Psoas muscle (tissue), 8 donors: Measurements from ENCODE around the gene ROBO1. TPM values are rescaled to one million over a fixed set of nuclear protein-coding genes. Genes with fewer than 3 reads are reported as not detected.

ENCODE experiments used
- ATAC-seq, 4 donors: fragments of 200-7000 bp; cut with Tn5 transposase; one replicate each; pipeline ENCODE4 v1.9.1; 2020; ENCODE audit warnings: moderate library complexity in 3 of 4, mild to moderate bottlenecking in 2 of 4
- DNase-seq, 2 donors: peaks; one replicate each; pipeline ENCODE4 v3.0.0-alpha.2; 2020
- H3K27ac ChIP-seq: fragments of 200-600 bp; one replicate; pipeline ENCODE4 v1.8.0; 2022
- H3K27me3 ChIP-seq, 3 donors: fragments of 200-600 bp in 1 of 3; one replicate each; pipeline versions ENCODE4 v1.6.1 to v1.8.0; 2013 to 2022; ENCODE audit warnings: low read length in 2 of 3, mild to moderate bottlenecking in 2 of 3, moderate library complexity in 1 of 3; ENCODE audit not compliant: insufficient read depth in 3 of 3
- H3K36me3 ChIP-seq, 2 donors: fragments of 200-600 bp in 1 of 2; one replicate each; pipeline versions ENCODE4 v1.6.1 to v1.8.0; 2013 to 2022; ENCODE audit warnings: low read depth in 1 of 2, mild to moderate bottlenecking in 1 of 2, moderate library complexity in 1 of 2; ENCODE audit not compliant: insufficient read depth in 1 of 2
- H3K4me1 ChIP-seq: fragments of 200-600 bp; one replicate; pipeline ENCODE4 v1.8.0; 2022
- H3K4me3 ChIP-seq: fragments of 200-600 bp; one replicate; pipeline ENCODE4 v1.8.0; 2022; ENCODE audit warnings: mild to moderate bottlenecking
- H3K9me3 ChIP-seq: fragments of 200-600 bp; one replicate; pipeline ENCODE4 v1.8.0; 2022
- CTCF ChIP-seq: fragments of 200-600 bp; IDR thresholded peaks from one replicate; pipeline ENCODE4 v1.8.0; 2022; ENCODE audit warnings: antibody characterized with exemption
- WGBS, 3 donors: extraction: QIAGEN DNeasy Blood & Tissue Kit; methylation state at CpG; one replicate each; pipeline versions ENCODE4 v1.1.6 to v1.1.7; 2013; 5-methylcytosine and 5-hydroxymethylcytosine counted together
- intact Hi-C, 2 donors: fragments of 100-400 bp; cut with DNase I; formaldehyde crosslinking; loops; one replicate each; pipeline versions ENCODE4 v1.11.0 to v1.14.2; 2022
- long read RNA-seq, 2 donors: library from polyadenylated mRNA; unstranded; transcript quantifications; one replicate each; pipeline ENCODE4 v2.0.0, GENCODE V29; 2021
- polyA plus RNA-seq, 3 donors: library from polyadenylated mRNA; stranded (reverse); fragments of 200-250 nt; gene quantifications; one replicate each; pipeline ENCODE4 v1.2.3, GENCODE V29; 2013
- total RNA-seq, 4 donors: library from RNA; stranded (reverse); fragmentation: NEBNext Ultra II Directional in 2 of 4; extraction: Animal tissue kit (Norgen Biotek cat#: 25700) in 2 of 4; gene quantifications; one replicate each; pipeline versions ENCODE4 v1.2.1 to v1.2.4, GENCODE V29; 2021 to 2023
- donor health status: healthy with polysubstance abuse.
- donor health status: DM: no; HTN: no; CAD: no; lungs with moderate emphysema.
- donor health status: Bipolar disorder and iron deficiency.
- donor health status: healthy.
- donor health status: DM: yes; HTN: yes; CAD: no.
- donor health status: DM: no; HTN: no; CAD: no.
- donor health status: DM: no; HTN: no; CAD: no.
- donor health status: DM: yes; HTN: yes; CAD: no.

ROBO1 gene
- total RNA-seq (10 to 100 TPM in 3 of 4 donors, 1 to 10 TPM in 1; 3.1 to 14.0 (median 12.6) TPM), polyA plus RNA-seq (1 to 10 TPM in 2 of 3 donors, under 1 TPM in 1; 0.52 to 4.9 (median 2.3) TPM)
- long read RNA-seq, donor 1, partial matches to known transcripts: 1 of 1 reads
- long read RNA-seq, donor 1, other reads (novel, unspliced or antisense): 0 of 1 reads
- long read RNA-seq, donor 2, partial matches to known transcripts: 11 of 14 reads
- long read RNA-seq, donor 2, other reads (novel, unspliced or antisense): 3 of 14 reads

GRCh38 chr3:79767905-79768267, at the start of gene ROBO1:
ROBO1 (minus strand) TSS chr3:79767998.
- 0 to 1% (median 1%) methylated on average over 12 of the region's 12 CpGs for WGBS, 3 donors
- H3K27me3 ChIP-seq: peaks cover under 1 to 24% (median 8%) of the 10 kb centered on the region in 3 donors
- ATAC-seq (no peak), DNase-seq (no peak)
- H3K4me1 ChIP-seq: no peaks in the 10 kb centered on the region
- peak within 1 kb of the TSS; percentile 13 for H3K4me3 ChIP-seq
- TF ChIP-seq CTCF: no peak
- H3K27ac ChIP-seq: no peak within 1 kb of the TSS
- intact Hi-C loops: no loop called here
- H3K9me3 ChIP-seq: no peaks in the 10 kb centered on the region
- no peaks in the 10 kb centered on the region for H3K36me3 ChIP-seq

DNA sequence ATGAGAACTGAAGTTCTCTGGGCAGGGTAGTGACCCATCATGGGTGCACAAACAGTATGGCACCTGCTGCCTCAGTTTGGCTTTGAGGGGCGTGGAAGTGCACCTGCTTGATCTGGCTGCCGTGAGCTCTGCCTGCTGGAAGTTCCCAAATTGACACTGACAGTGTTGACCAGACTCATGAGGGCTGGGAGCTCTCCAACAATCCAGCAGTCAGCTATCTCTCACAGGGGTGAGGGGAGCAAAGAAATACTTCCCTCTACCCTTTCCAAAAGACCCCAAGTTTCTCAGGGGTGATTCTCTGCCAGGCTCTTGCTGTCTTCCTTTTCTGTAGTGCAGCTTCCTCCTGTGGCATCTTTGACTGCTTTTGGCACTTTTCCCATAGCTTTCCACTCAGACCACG, 49.4 kb upstream of the ROBO1 start:
- 39 to 66% (median 55%) methylated on average over 3 of the region's 3 CpGs for WGBS, 3 donors
- H3K4me1 ChIP-seq: no peaks in the 10 kb centered on the region
- no peaks in the 10 kb centered on the region for H3K36me3 ChIP-seq
- peaks cover 13% of the 10 kb centered on the region for H3K9me3 ChIP-seq
- no peak for ATAC-seq
- intact Hi-C loops: no loop called here
- TF ChIP-seq CTCF: no peak
- no peak overlapping the region for H3K4me3 ChIP-seq
- no peaks in the 10 kb centered on the region for H3K27me3 ChIP-seq
- no peak overlapping the region for H3K27ac ChIP-seq
- no peak for DNase-seq

DNA sequence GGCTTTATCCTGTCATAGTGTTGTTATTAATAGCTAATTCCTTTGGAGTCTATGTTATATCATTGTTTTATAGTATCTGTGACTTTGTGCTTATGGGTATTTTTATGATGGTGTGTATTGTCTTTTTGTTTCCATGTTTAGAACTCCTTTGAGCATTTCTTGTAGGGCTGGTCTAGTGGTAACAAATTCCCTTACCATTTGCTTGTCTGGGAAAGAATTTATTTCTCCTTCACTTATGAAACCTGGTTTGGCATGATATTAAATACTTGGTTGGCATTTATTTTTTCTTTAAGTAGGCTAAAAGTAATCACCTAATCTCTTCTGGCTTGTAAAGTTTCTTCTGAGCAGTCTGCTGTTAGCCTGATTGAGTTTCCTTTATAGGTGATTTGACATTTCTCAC, 47.7 kb upstream of the ROBO1 start:
- ATAC-seq: no peak
- intact Hi-C loops: no loop called here
- H3K27ac ChIP-seq: no peak overlapping the region
- DNase-seq: no peak
- no peaks in the 10 kb centered on the region for H3K27me3 ChIP-seq
- no peak overlapping the region for H3K4me3 ChIP-seq
- TF ChIP-seq CTCF: no peak
- no peaks in the 10 kb centered on the region for H3K36me3 ChIP-seq
- peaks cover 13% of the 10 kb centered on the region for H3K9me3 ChIP-seq
- no peaks in the 10 kb centered on the region for H3K4me1 ChIP-seq

DNA sequence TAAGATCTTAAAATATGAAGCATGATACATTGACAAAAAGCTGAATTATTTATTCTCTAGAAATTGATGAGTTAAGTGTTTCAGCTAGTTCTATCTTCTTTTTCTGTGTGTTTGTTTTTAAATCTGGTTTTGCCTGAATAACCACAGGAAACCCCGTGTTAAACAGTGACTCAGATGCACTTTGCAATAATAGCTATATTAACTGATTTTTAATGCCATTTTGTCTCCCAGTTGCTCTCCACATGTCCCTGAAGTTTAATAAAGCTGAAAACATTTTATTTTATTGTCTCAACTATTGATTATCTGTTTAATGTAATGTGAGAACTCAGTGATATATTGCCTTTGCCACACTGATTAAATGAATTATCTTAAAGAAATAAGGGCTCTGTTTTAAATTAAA, 42.8 kb upstream of the ROBO1 start:
- Histone ChIP-seq H3K36me3 (no peaks in the 10 kb centered on the region), H3K4me1 (no peaks in the 10 kb centered on the region), H3K27me3 (no peaks in the 10 kb centered on the region), H3K4me3 (no peak overlapping the region), H3K9me3 (peaks cover 5% of the 10 kb centered on the region), H3K27ac (no peak overlapping the region)
- 43 to 52% (median 45%) methylated on average over 1 of the region's 1 CpG for WGBS, 3 donors
- DNase-seq: no peak
- no peak for ATAC-seq
- no peak for TF ChIP-seq CTCF
- intact Hi-C loops: no loop called here

DNA sequence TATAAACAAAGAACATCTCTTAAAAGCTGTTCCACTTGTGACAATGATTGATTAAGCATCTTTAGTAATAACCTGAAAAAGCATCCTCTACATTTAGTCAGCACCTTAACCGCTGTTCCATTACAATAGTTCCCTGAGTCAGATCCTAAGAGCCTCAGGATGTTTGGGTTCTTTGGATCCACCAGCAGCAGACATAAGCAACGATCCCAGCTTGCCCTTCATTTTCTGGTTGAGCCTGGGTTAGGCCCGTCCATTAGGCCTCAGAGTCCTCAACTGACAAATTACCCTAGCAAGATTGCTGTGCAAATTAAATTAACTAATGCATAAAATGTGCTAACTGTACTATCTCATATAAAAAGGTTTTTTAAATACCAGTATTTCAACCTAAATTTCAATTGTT, 42.3 kb upstream of the ROBO1 start:
- 70 to 82% (median 79%) methylated on average over 3 of the region's 3 CpGs for WGBS, 3 donors
- ATAC-seq (no peak), DNase-seq (no peak)
- no peaks in the 10 kb centered on the region for H3K4me1 ChIP-seq
- H3K27me3 ChIP-seq: no peaks in the 10 kb centered on the region
- no peak overlapping the region for H3K27ac ChIP-seq
- no peak overlapping the region for H3K4me3 ChIP-seq
- intact Hi-C loops: no loop called here
- no peak for TF ChIP-seq CTCF
- peaks cover under 1% of the 10 kb centered on the region for H3K9me3 ChIP-seq
- H3K36me3 ChIP-seq: no peaks in the 10 kb centered on the region
